Measurements from ENCODE around the gene RAD51D.
"Not testable (repeated sequence)": the region's sequence is repeated elsewhere in the genome, so short reads cannot be mapped to it uniquely, and the experiment has no call there.

RAD51D gene

DNA sequence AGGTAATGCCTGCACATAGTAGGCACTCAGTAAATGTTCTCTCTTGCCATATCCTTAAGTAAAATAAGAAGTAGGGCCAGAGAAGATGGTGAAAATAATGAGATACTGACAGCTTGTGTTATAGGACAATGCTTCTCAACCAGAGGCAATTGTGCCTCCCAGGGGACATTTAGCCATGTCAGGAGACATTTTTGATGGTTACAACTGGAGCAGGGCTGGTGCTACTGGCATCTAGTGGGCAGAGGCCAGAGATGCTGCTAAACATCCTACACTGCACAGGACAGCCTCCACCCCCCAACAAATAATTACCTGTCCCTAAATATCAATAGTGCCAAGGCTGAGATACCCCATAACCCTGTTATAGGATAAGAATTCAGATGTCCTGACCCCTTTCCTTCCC lies 1.7 kb downstream of the RAD51D start:
- no peak overlapping the region for H3K4me3 ChIP-seq (ENCODE audit: low read depth, low read length)
- H3K4me1 ChIP-seq (ENCODE audit: control insufficient read depth, insufficient read depth, low read length) = 0 out of 2 replicates have a peak, but pooled peaks cover 7% of the 10 kb centered on the region
- H3K9me3 ChIP-seq (ENCODE audit: control insufficient read depth, insufficient read depth, low read length) = no peaks in the 10 kb centered on the region
- no peaks in the 10 kb centered on the region for H3K27me3 ChIP-seq (ENCODE audit: control insufficient read depth, insufficient read depth, low read length)
- no peak overlapping the region for H3K9ac ChIP-seq (ENCODE audit: low read depth, low read length)
- no peak overlapping the region for H3K27ac ChIP-seq (ENCODE audit: low read depth, low read length)
- no peaks in the 10 kb centered on the region for H3K36me3 ChIP-seq (ENCODE audit: control insufficient read depth, insufficient read depth, low read length)

DNA sequence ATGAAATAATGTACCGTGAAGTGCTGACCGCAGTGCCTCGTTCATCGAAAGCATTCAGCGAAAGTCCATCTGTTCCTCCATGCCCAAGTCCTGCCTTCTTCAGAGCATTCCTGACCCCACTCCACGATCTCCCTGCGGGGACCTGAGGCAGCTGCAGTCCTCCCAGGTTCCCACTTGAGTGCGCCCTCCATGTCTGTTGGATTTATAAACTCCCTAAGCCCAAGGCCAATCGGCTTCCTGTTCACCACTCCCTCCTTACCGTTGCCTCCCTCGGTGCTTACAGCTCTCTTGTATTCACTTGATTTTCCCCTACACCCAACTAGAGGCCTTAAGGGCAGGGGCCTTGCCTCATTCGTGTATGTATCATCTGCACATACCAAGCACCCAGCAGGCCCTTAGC lies 2.8 kb downstream of the RAD51D start:
- Histone ChIP-seq H3K27ac (ENCODE audit: low read depth, low read length) (peak overlapping the region; percentile 14), H3K36me3 (ENCODE audit: control insufficient read depth, insufficient read depth, low read length) (no peaks in the 10 kb centered on the region), H3K4me3 (ENCODE audit: low read depth, low read length) (no peak overlapping the region), H3K9ac (ENCODE audit: low read depth, low read length) (no peak overlapping the region), H3K4me1 (ENCODE audit: control insufficient read depth, insufficient read depth, low read length) (0 out of 2 replicates have a peak, but pooled peaks cover 7% of the 10 kb centered on the region), H3K9me3 (ENCODE audit: control insufficient read depth, insufficient read depth, low read length) (no peaks in the 10 kb centered on the region), H3K27me3 (ENCODE audit: control insufficient read depth, insufficient read depth, low read length) (no peaks in the 10 kb centered on the region)

- not testable (repeated sequence) for H3K36me3 ChIP-seq (ENCODE audit: control insufficient read depth, insufficient read depth, low read length); H3K4me1 ChIP-seq (ENCODE audit: control insufficient read depth, insufficient read depth, low read length); H3K9ac ChIP-seq (ENCODE audit: low read depth, low read length); H3K27ac ChIP-seq (ENCODE audit: low read depth, low read length); H3K4me3 ChIP-seq (ENCODE audit: low read depth, low read length); H3K27me3 ChIP-seq (ENCODE audit: control insufficient read depth, insufficient read depth, low read length); H3K9me3 ChIP-seq (ENCODE audit: control insufficient read depth, insufficient read depth, low read length)
These were observed 8.9 kb downstream of the RAD51D start for GRCh38 chr17:35110791-35111190.

DNA sequence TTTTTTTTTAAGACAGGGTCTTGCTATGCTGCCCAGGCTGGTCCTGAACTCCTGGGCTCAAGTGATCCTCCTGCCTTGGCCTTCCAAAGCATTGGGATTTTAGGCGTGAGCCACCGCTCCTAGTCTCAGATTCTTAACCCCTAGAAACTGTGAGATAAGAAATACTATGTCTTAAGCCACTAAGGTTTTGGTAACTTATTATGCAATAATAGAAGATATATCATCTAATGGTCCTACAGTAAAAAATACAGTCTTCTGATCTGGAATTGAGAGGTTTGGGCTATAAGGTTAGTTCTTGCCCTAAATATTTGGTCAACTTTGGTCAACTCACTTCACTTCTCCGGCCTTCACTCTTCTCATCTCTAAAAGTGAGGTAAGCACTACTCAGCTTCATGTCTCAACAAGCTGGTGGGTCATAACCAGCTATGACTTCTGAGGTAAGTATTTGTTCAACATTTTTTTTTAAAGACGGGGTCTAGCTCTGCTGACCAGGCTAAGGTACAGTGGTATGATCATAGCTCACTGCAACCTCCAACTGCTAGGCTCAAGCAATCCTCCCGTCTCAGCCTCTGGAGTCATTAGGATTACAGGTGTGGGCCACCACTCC lies 14.7 kb downstream of the RAD51D start:
- no peak overlapping the region for H3K4me3 ChIP-seq (ENCODE audit: low read depth, low read length)
- no peaks in the 10 kb centered on the region for H3K27me3 ChIP-seq (ENCODE audit: control insufficient read depth, insufficient read depth, low read length)
- H3K9ac ChIP-seq (ENCODE audit: low read depth, low read length) = no peak overlapping the region
- no peak overlapping the region for H3K27ac ChIP-seq (ENCODE audit: low read depth, low read length)
- H3K36me3 ChIP-seq (ENCODE audit: control insufficient read depth, insufficient read depth, low read length) = peaks cover 42% of the 10 kb centered on the region
- H3K9me3 ChIP-seq (ENCODE audit: control insufficient read depth, insufficient read depth, low read length) = no peaks in the 10 kb centered on the region
- H3K4me1 ChIP-seq (ENCODE audit: control insufficient read depth, insufficient read depth, low read length) = no peaks in the 10 kb centered on the region

- Histone ChIP-seq H3K4me1 (ENCODE audit: control insufficient read depth, insufficient read depth, low read length) (no peaks in the 10 kb centered on the region), H3K27me3 (ENCODE audit: control insufficient read depth, insufficient read depth, low read length) (no peaks in the 10 kb centered on the region), H3K36me3 (ENCODE audit: control insufficient read depth, insufficient read depth, low read length) (peaks cover 54% of the 10 kb centered on the region), H3K27ac (ENCODE audit: low read depth, low read length) (no peak overlapping the region), H3K9me3 (ENCODE audit: control insufficient read depth, insufficient read depth, low read length) (no peaks in the 10 kb centered on the region), H3K9ac (ENCODE audit: low read depth, low read length) (no peak overlapping the region), H3K4me3 (ENCODE audit: low read depth, low read length) (no peak overlapping the region)
These were observed 16.4 kb downstream of the RAD51D start for GRCh38 chr17:35103271-35103670.

DNA sequence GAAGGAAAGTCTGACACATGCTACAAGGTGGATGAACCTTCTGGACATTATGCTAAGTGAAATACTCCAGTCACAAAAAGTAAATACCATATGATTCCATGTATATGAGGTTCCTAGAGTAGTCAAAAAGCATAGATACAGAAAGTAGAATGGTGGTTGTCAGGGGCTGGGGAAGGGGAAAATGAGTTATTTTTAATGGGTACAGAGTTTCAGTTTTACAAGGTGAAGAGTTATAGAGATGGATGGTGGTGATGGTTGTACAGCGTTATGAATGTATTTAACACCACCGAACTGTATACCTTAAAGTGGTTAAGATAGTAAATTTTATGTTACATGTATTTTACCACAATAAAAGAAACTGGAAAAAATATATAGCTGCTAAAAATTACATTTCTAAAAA lies 17.9 kb downstream of the RAD51D start:
- Histone ChIP-seq H3K36me3 (ENCODE audit: control insufficient read depth, insufficient read depth, low read length) (peaks cover 54% of the 10 kb centered on the region), H3K27ac (ENCODE audit: low read depth, low read length) (no peak overlapping the region), H3K27me3 (ENCODE audit: control insufficient read depth, insufficient read depth, low read length) (no peaks in the 10 kb centered on the region), H3K4me1 (ENCODE audit: control insufficient read depth, insufficient read depth, low read length) (no peaks in the 10 kb centered on the region), H3K4me3 (ENCODE audit: low read depth, low read length) (no peak overlapping the region), H3K9ac (ENCODE audit: low read depth, low read length) (no peak overlapping the region), H3K9me3 (ENCODE audit: control insufficient read depth, insufficient read depth, low read length) (no peaks in the 10 kb centered on the region)

DNA sequence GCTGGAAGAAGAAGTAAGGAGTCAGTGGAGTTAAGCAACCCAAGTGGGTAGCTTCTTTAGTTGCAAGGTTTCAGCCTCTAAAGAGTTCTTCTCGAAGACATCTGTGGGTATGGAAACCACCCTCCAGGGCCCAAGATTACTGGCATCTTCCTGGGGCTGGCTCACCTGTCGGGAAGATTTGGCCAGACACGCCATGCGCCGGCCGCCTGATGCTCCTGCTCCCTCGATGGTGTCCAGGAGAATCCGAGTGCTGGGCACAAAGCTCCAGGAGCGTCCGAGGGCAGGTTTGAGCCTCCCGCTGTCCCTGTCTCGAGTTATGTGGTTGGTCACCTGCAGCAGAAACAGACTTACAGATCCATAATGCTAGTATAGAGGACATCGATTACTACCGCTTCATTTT lies 18.6 kb downstream of the RAD51D start:
- Histone ChIP-seq H3K36me3 (ENCODE audit: control insufficient read depth, insufficient read depth, low read length) (peaks cover 51% of the 10 kb centered on the region), H3K27me3 (ENCODE audit: control insufficient read depth, insufficient read depth, low read length) (no peaks in the 10 kb centered on the region), H3K4me1 (ENCODE audit: control insufficient read depth, insufficient read depth, low read length) (no peaks in the 10 kb centered on the region), H3K9me3 (ENCODE audit: control insufficient read depth, insufficient read depth, low read length) (no peaks in the 10 kb centered on the region), H3K9ac (ENCODE audit: low read depth, low read length) (no peak overlapping the region), H3K27ac (ENCODE audit: low read depth, low read length) (no peak overlapping the region), H3K4me3 (ENCODE audit: low read depth, low read length) (no peak overlapping the region)

- Histone ChIP-seq H3K9me3 (ENCODE audit: control insufficient read depth, insufficient read depth, low read length) (no peaks in the 10 kb centered on the region), H3K27ac (ENCODE audit: low read depth, low read length) (no peak overlapping the region), H3K4me3 (ENCODE audit: low read depth, low read length) (no peak overlapping the region), H3K27me3 (ENCODE audit: control insufficient read depth, insufficient read depth, low read length) (no peaks in the 10 kb centered on the region), H3K9ac (ENCODE audit: low read depth, low read length) (no peak overlapping the region), H3K36me3 (ENCODE audit: control insufficient read depth, insufficient read depth, low read length) (peaks cover 41% of the 10 kb centered on the region), H3K4me1 (ENCODE audit: control insufficient read depth, insufficient read depth, low read length) (no peaks in the 10 kb centered on the region)
These were observed 19.8 kb downstream of the RAD51D start for GRCh38 chr17:35099908-35100307.

DNA sequence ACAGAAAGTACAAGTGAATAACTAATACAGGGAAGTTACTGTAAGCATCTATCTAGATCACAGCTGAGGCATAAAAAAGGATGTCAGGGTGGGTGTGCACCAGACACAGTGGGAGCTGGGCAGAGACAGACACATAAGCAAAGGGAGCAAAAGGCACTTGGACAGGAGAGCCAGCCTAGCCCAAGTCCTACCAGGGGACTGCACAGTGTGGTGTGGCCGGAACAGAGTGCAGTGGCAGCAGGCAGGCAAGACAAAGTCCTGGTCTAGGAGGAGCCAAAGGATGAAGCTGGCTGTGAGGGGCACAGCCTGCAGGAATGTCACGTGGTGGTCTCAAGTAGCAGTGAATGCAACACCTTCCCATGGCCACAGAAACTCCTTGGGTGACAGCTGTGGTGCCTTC lies 21.9 kb downstream of the RAD51D start:
- H3K4me1 ChIP-seq (ENCODE audit: control insufficient read depth, insufficient read depth, low read length) = no peaks in the 10 kb centered on the region
- no peak overlapping the region for H3K27ac ChIP-seq (ENCODE audit: low read depth, low read length)
- no peak overlapping the region for H3K4me3 ChIP-seq (ENCODE audit: low read depth, low read length)
- H3K9me3 ChIP-seq (ENCODE audit: control insufficient read depth, insufficient read depth, low read length) = no peaks in the 10 kb centered on the region
- H3K27me3 ChIP-seq (ENCODE audit: control insufficient read depth, insufficient read depth, low read length) = no peaks in the 10 kb centered on the region
- no peak overlapping the region for H3K9ac ChIP-seq (ENCODE audit: low read depth, low read length)
- H3K36me3 ChIP-seq (ENCODE audit: control insufficient read depth, insufficient read depth, low read length) = peaks cover 33% of the 10 kb centered on the region

- H3K4me1 ChIP-seq (ENCODE audit: control insufficient read depth, insufficient read depth, low read length) = no peaks in the 10 kb centered on the region
- H3K9ac ChIP-seq (ENCODE audit: low read depth, low read length) = no peak overlapping the region
- H3K9me3 ChIP-seq (ENCODE audit: control insufficient read depth, insufficient read depth, low read length) = no peaks in the 10 kb centered on the region
- peaks cover 20% of the 10 kb centered on the region for H3K36me3 ChIP-seq (ENCODE audit: control insufficient read depth, insufficient read depth, low read length)
- H3K4me3 ChIP-seq (ENCODE audit: low read depth, low read length) = no peak overlapping the region
- no peak overlapping the region for H3K27ac ChIP-seq (ENCODE audit: low read depth, low read length)
- no peaks in the 10 kb centered on the region for H3K27me3 ChIP-seq (ENCODE audit: control insufficient read depth, insufficient read depth, low read length)
These were observed 23.9 kb downstream of the RAD51D start for GRCh38 chr17:35095741-35096140.

- Histone ChIP-seq H3K4me1 (ENCODE audit: control insufficient read depth, insufficient read depth, low read length) (peaks cover 2% of the 10 kb centered on the region), H3K9me3 (ENCODE audit: control insufficient read depth, insufficient read depth, low read length) (no peaks in the 10 kb centered on the region), H3K9ac (ENCODE audit: low read depth, low read length) (no peak overlapping the region), H3K27ac (ENCODE audit: low read depth, low read length) (no peak overlapping the region), H3K4me3 (ENCODE audit: low read depth, low read length) (no peak overlapping the region), H3K27me3 (ENCODE audit: control insufficient read depth, insufficient read depth, low read length) (no peaks in the 10 kb centered on the region), H3K36me3 (ENCODE audit: control insufficient read depth, insufficient read depth, low read length) (peaks cover 11% of the 10 kb centered on the region)
These were observed 24.8 kb downstream of the RAD51D start for GRCh38 chr17:35094902-35095301.

DNA sequence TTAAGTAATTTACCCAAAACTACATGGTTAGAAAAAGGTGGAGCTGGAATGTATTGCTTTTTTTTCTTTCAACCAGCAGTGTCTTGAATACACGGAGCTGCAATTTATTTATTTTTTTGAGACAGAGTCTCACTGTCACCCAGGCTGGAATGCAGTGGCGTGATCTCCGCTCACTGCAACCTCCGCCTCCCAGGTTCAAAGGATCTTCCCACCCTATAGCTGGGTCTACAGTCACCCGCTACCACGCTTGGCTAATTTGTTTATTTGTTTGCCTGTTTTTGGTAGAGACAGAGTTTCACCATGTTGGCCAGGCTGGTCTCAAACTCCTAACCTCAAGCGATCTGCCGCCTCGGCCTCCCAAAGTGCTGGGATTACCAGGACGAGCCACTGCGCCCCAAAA lies 29.0 kb downstream of the RAD51D start:
- not testable (repeated sequence) for H3K27me3 ChIP-seq (ENCODE audit: control insufficient read depth, insufficient read depth, low read length); H3K27ac ChIP-seq (ENCODE audit: low read depth, low read length)
- peaks cover 33% of the 10 kb centered on the region for H3K4me1 ChIP-seq (ENCODE audit: control insufficient read depth, insufficient read depth, low read length)

More for the DNA sequence above, 29.0 kb downstream of the RAD51D start:
- not testable (repeated sequence) for H3K9ac ChIP-seq (ENCODE audit: low read depth, low read length); H3K36me3 ChIP-seq (ENCODE audit: control insufficient read depth, insufficient read depth, low read length); H3K9me3 ChIP-seq (ENCODE audit: control insufficient read depth, insufficient read depth, low read length); H3K4me3 ChIP-seq (ENCODE audit: low read depth, low read length)
